Measurements from ENCODE around the gene ITGB6.

The ITGB6 gene

DNA sequence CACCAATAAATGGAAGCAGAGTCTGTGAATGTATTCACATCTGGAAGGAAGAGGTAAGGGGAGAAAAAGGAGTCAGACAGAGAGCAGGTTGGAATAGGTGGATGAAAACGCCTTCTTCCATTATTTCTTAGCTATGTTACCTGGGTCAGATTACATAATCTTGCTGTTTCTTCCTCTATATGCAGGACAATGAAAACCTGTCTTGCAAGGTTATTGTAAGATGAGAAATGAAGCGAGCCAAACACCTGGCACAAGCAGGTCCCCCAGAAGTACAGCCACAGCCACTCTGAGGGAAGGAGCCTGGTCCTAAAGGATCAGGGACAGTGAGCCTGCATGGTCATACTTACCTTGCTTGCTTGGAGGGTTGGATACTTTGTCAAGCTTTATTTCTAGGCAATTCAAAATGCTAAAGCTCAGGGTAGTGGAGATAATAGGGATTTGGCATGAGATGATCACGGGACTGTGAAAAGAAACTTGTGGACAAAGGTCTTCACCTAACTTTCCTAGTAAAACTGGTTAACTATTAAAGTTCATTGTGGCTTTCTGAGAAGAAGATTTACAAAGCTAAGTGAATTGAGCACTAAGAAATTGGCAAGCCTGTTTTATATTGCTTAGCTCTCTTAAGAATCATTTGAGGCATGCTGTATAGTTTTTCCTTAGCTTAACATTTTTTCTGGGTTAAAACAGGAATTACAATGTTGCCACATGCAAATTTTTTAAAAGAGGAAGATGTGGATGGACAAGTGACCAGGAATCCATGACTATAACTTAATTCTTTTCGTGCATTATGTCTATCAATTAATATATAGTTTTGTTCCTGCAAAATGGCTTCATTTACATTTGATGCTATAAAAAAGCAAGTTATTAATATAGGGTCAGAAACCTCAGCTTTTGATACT lies 121.9 kb downstream of the ITGB6 start:
- no peak for ATAC-seq
- TF ChIP-seq BACH2 (CRISPR knock-in tag; IDR thresholded peaks at IDR 0.05; ENCODE audit: borderline replicate concordance): no peak

GRCh38 chr2:160076914-160077313 lies 123.2 kb downstream of the ITGB6 start:
- no peak for ATAC-seq
- TF ChIP-seq OSR1 (CRISPR knock-in tag; IDR thresholded peaks at IDR 0.05): no peak
- TF ChIP-seq GLIS3 (CRISPR knock-in tag; IDR thresholded peaks at IDR 0.05): no peak
- TF ChIP-seq POU6F1 (CRISPR knock-in tag; IDR thresholded peaks at IDR 0.05; ENCODE audit: borderline replicate concordance, low read depth): no peak
- no peak for TF ChIP-seq ESRRG (CRISPR knock-in tag; IDR thresholded peaks at IDR 0.05)
- TF ChIP-seq TOX (CRISPR knock-in tag; IDR thresholded peaks at IDR 0.05; ENCODE audit: borderline replicate concordance): no peak
- TF ChIP-seq, protein P1, sequence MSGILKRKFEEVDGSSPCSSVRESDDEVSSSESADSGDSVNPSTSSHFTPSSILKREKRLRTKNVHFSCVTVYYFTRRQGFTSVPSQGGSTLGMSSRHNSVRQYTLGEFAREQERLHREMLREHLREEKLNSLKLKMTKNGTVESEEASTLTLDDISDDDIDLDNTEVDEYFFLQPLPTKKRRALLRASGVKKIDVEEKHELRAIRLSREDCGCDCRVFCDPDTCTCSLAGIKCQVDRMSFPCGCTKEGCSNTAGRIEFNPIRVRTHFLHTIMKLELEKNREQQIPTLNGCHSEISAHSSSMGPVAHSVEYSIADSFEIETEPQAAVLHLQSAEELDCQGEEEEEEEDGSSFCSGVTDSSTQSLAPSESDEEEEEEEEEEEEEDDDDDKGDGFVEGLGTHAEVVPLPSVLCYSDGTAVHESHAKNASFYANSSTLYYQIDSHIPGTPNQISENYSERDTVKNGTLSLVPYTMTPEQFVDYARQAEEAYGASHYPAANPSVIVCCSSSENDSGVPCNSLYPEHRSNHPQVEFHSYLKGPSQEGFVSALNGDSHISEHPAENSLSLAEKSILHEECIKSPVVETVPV (CRISPR knock-in tag; IDR thresholded peaks at IDR 0.05): no peak
- no peak for TF ChIP-seq CSDC2 (CRISPR knock-in tag; IDR thresholded peaks at IDR 0.05)
- TF ChIP-seq PPARA (CRISPR knock-in tag; IDR thresholded peaks at IDR 0.05; ENCODE audit: borderline replicate concordance): no peak
- TF ChIP-seq ZC3H10 (CRISPR knock-in tag; IDR thresholded peaks at IDR 0.05): no peak
- no peak for TF ChIP-seq ZNF70 (CRISPR knock-in tag; IDR thresholded peaks at IDR 0.05)

DNA sequence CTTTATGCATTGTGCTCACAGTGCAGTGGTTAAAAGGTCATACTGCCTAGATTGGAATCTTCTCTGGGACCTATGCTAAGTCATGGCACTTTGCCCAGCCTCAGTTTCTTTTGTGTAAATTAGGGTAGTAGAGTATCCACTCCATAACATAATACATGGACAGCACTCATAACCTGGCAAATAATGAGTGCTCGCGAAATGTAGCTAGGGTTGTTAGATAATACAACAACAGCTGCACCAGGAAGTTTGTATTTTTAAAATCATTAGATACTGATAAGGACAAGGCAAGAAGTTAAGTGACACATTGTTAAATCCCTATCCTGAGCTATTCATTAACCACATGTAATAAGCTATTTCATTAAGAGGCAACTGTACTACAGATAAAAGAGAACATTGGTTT lies 123.8 kb downstream of the ITGB6 start:
- TF ChIP-seq ZNF70 (CRISPR knock-in tag; IDR thresholded peaks at IDR 0.05) (no peak), ZNF565 (CRISPR knock-in tag; conservative IDR thresholded peaks at IDR 0.05; ENCODE audit: low read depth) (no peak), CREB5 (CRISPR knock-in tag; IDR thresholded peaks at IDR 0.05; ENCODE audit: low read depth) (no peak), ZFP3 (CRISPR knock-in tag; IDR thresholded peaks at IDR 0.05) (no peak), TCF4 (CRISPR knock-in tag; IDR thresholded peaks at IDR 0.05; ENCODE audit: borderline replicate concordance) (no peak)
- TF ChIP-seq, protein P1 (CRISPR knock-in tag; IDR thresholded peaks at IDR 0.05): no peak
- TF ChIP-seq, protein P2, sequence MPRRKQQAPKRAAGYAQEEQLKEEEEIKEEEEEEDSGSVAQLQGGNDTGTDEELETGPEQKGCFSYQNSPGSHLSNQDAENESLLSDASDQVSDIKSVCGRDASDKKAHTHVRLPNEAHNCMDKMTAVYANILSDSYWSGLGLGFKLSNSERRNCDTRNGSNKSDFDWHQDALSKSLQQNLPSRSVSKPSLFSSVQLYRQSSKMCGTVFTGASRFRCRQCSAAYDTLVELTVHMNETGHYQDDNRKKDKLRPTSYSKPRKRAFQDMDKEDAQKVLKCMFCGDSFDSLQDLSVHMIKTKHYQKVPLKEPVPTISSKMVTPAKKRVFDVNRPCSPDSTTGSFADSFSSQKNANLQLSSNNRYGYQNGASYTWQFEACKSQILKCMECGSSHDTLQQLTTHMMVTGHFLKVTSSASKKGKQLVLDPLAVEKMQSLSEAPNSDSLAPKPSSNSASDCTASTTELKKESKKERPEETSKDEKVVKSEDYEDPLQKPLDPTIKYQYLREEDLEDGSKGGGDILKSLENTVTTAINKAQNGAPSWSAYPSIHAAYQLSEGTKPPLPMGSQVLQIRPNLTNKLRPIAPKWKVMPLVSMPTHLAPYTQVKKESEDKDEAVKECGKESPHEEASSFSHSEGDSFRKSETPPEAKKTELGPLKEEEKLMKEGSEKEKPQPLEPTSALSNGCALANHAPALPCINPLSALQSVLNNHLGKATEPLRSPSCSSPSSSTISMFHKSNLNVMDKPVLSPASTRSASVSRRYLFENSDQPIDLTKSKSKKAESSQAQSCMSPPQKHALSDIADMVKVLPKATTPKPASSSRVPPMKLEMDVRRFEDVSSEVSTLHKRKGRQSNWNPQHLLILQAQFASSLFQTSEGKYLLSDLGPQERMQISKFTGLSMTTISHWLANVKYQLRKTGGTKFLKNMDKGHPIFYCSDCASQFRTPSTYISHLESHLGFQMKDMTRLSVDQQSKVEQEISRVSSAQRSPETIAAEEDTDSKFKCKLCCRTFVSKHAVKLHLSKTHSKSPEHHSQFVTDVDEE (CRISPR knock-in tag; IDR thresholded peaks at IDR 0.05): no peak
- ATAC-seq: no peak

- peak; percentile 68 for ATAC-seq
- TF ChIP-seq, protein P3, sequence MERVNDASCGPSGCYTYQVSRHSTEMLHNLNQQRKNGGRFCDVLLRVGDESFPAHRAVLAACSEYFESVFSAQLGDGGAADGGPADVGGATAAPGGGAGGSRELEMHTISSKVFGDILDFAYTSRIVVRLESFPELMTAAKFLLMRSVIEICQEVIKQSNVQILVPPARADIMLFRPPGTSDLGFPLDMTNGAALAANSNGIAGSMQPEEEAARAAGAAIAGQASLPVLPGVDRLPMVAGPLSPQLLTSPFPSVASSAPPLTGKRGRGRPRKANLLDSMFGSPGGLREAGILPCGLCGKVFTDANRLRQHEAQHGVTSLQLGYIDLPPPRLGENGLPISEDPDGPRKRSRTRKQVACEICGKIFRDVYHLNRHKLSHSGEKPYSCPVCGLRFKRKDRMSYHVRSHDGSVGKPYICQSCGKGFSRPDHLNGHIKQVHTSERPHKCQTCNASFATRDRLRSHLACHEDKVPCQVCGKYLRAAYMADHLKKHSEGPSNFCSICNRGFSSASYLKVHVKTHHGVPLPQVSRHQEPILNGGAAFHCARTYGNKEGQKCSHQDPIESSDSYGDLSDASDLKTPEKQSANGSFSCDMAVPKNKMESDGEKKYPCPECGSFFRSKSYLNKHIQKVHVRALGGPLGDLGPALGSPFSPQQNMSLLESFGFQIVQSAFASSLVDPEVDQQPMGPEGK (CRISPR knock-in tag; IDR thresholded peaks at IDR 0.05; ENCODE audit: borderline replicate concordance): no peak
- TF ChIP-seq, protein P1 (CRISPR knock-in tag; IDR thresholded peaks at IDR 0.05): no peak
- TF ChIP-seq TOX (CRISPR knock-in tag; IDR thresholded peaks at IDR 0.05; ENCODE audit: borderline replicate concordance) (no peak), ZNF8 (CRISPR knock-in tag; IDR thresholded peaks at IDR 0.05) (no peak), GLIS3 (CRISPR knock-in tag; IDR thresholded peaks at IDR 0.05) (no peak), POU6F1 (CRISPR knock-in tag; IDR thresholded peaks at IDR 0.05; ENCODE audit: borderline replicate concordance, low read depth) (no peak), PPARA (CRISPR knock-in tag; IDR thresholded peaks at IDR 0.05; ENCODE audit: borderline replicate concordance) (no peak), ARNTL (CRISPR knock-in tag; IDR thresholded peaks at IDR 0.05; ENCODE audit: borderline replicate concordance, low read depth) (no peak), RARB (CRISPR knock-in tag; IDR thresholded peaks at IDR 0.05) (no peak)
These were observed 124.9 kb downstream of the ITGB6 start for GRCh38 chr2:160075171-160075570.
